GM12878 (cell line): ENCODE results near the gene CNPY1.

ENCODE experiments used
- CTCF ChIP-seq, 3 experiments: IDR thresholded peaks in 2 of 3; conservative IDR thresholded peaks in 1 of 3; 2 replicates each; pipeline ENCODE4 v1.5.1; 2011; ENCODE audit warnings: low read depth in 3 of 3, low read length in 3 of 3, mild to moderate bottlenecking in 3 of 3, control low read depth in 2 of 3, moderate library complexity in 2 of 3, inconsistent platforms in 1 of 3, mixed read lengths in 1 of 3; ENCODE audit not compliant: control insufficient read depth in 2 of 3, insufficient read depth in 1 of 3; ENCODE audit errors: extremely low read depth in 1 of 3
- EZH2 ChIP-seq: IDR thresholded peaks from 2 replicates; pipeline ENCODE4 v1.6.1; 2012; ENCODE audit warnings: low read depth, mild to moderate bottlenecking, control low read depth, inconsistent platforms, low read length, borderline replicate concordance; ENCODE audit not compliant: control insufficient read depth
- GATAD2B ChIP-seq: fragments of 450-650 bp; conservative IDR thresholded peaks from 2 replicates; pipeline ENCODE4 v1.6.1; 2017; ENCODE audit warnings: low read depth, mild to moderate bottlenecking, moderate library complexity
- PAX8 ChIP-seq: fragments of 450-650 bp; IDR thresholded peaks from 2 replicates; pipeline ENCODE4 v1.6.1; 2017; ENCODE audit warnings: mild to moderate bottlenecking, moderate library complexity
- POLR2AphosphoS5 ChIP-seq: IDR thresholded peaks from 2 replicates; pipeline ENCODE4 v1.6.1; 2011; ENCODE audit warnings: mild to moderate bottlenecking, low read length, inconsistent platforms
- REST ChIP-seq: IDR thresholded peaks from 2 replicates; pipeline ENCODE4 v1.6.1; 2012; ENCODE audit warnings: mild to moderate bottlenecking, low read depth, low read length

DNA sequence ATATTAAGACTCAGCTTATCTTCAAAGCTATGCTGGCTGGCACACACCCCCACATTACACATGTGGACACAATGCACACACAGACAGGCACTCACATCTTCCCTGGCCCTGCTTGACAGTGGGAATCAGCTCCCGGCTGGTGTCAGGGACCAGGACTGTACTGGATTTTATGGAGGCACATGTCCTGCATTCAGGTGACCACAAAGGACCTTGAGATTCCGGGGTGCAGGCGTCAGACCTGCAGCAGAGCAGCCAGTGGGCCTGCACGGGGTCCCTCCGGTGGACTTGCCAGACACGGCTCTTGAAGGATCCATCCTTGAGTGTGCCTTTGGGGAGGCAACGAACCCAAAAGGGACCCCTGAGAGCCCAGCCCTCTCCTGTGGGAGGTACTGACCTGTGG lies 1.9 kb downstream of the CNPY1 start:
- TF ChIP-seq REST: no peak
- TF ChIP-seq CTCF (IDR thresholded peaks at IDR 0.05 in 2 of 3, conservative IDR thresholded peaks at IDR 0.05 in 1 of 3; ENCODE audit: control insufficient read depth in 2 of 3, extremely low read depth in 1 of 3, insufficient read depth in 1 of 3, low read depth in 3 of 3, low read length in 3 of 3): no peak
- TF ChIP-seq POLR2AphosphoS5: no peak
- no peak for TF ChIP-seq EZH2
- no peak for TF ChIP-seq PAX8
- no peak for TF ChIP-seq GATAD2B
